ENCODE results near the gene ORAI3. TPM values are rescaled to one million over a fixed set of nuclear protein-coding genes. Genes with fewer than 3 reads are reported as not detected.
A peak's percentile ranks its signal among the peaks of the same experiment; 100 is the strongest.

ORAI3 gene
- total and polyA plus RNA-seq, 2 of the 13 experiments (the other 11 are each of a cell fraction or from before 2014, with no cell fraction given), result 11.4 to 32.0 TPM

- TF ChIP-seq ZSCAN5A (CRISPR knock-in tag; IDR thresholded peaks at IDR 0.05; ENCODE audit: borderline replicate concordance) (0 out of 2 replicates have a peak, but pooled peaks have one; percentile 42), ZNF30 (CRISPR knock-in tag; IDR thresholded peaks at IDR 0.05) (no peak), JUNB (CRISPR knock-in tag; IDR thresholded peaks at IDR 0.05; ENCODE audit: borderline replicate concordance) (0 out of 2 replicates have a peak, but pooled peaks have one; percentile 18), MXI1 (IDR thresholded peaks at IDR 0.05; ENCODE audit: borderline replicate concordance, low read depth, low read length) (peak; percentile 18; the same call in 1 of the 3 replicates), SKIL (CRISPR knock-in tag; IDR thresholded peaks at IDR 0.05; ENCODE audit: borderline replicate concordance) (no peak; the same call in 1 of the 2 replicates), HOXD1 (CRISPR knock-in tag; IDR thresholded peaks at IDR 0.05) (no peak; the same call in 1 of the 2 replicates), ATF7-NPFF (CRISPR knock-in tag; IDR thresholded peaks at IDR 0.05; ENCODE audit: low read depth) (peak; percentile 24; the same call in 1 of the 2 replicates), SP5 (CRISPR knock-in tag; IDR thresholded peaks at IDR 0.05; ENCODE audit: borderline replicate concordance, low read depth) (peak; percentile 39; the same call in 1 of the 2 replicates), EP300 (IDR thresholded peaks at IDR 0.05; ENCODE audit: low read depth in 2 of 2, low read length in 2 of 2) (peak; percentile 41 to 81; a peak in 2 of 4 replicates), EP300 (CRISPR knock-in tag; IDR thresholded peaks at IDR 0.05; ENCODE audit: borderline replicate concordance) (no peak), EZH2 (conservative IDR thresholded peaks at IDR 0.05; ENCODE audit: low read depth, low read length) (no peak), PCBP1 (IDR thresholded peaks at IDR 0.05; ENCODE audit: borderline replicate concordance, low read depth, low read length) (no peak), JARID2 (CRISPR knock-in tag; IDR thresholded peaks at IDR 0.05; ENCODE audit: insufficient replicate concordance) (no peak), HBP1 (CRISPR knock-in tag; IDR thresholded peaks at IDR 0.05; ENCODE audit: low read depth) (peak; percentile 58), POLR2A (IDR thresholded peaks at IDR 0.05; ENCODE audit: insufficient read depth in 1 of 2, low read depth in 2 of 2, low read length in 2 of 2) (peak; percentile 40 to 74), ZNF572 (CRISPR knock-in tag; IDR thresholded peaks at IDR 0.05) (peak; percentile 78; the same call in 1 of the 2 replicates), RBM39 (IDR thresholded peaks at IDR 0.05; ENCODE audit: low read depth, low read length, poor library complexity, severe bottlenecking) (no peak), RFX3 (CRISPR knock-in tag; IDR thresholded peaks at IDR 0.05) (no peak), KDM2A (CRISPR knock-in tag; IDR thresholded peaks at IDR 0.05; ENCODE audit: borderline replicate concordance, low read depth) (peak; percentile 32; the same call in 1 of the 2 replicates), GLMP (CRISPR knock-in tag; IDR thresholded peaks at IDR 0.05; ENCODE audit: borderline replicate concordance) (no peak), BHLHE40 (IDR thresholded peaks at IDR 0.05; ENCODE audit: low read length) (no peak), FLYWCH1 (CRISPR knock-in tag; IDR thresholded peaks at IDR 0.05) (0 out of 2 replicates have a peak, but pooled peaks have one; percentile 46), ZFP1 (CRISPR knock-in tag; IDR thresholded peaks at IDR 0.05) (peak; percentile 59; the same call in 1 of the 2 replicates)
These were observed 47.6 kb downstream of the ORAI3 start (continued) for GRCh38 chr16:30996324-30996984.
